ENCODE results near the gene NRL.

NRL gene

GRCh38 chr14:24054646-24055045, 60.1 kb downstream of the NRL start:
- Histone ChIP-seq H3K9ac (ENCODE audit: low read length) (no peak overlapping the region), H2AFZ (ENCODE audit: low read length) (no peak overlapping the region), H3K36me3 (replicated peaks; ENCODE audit: insufficient read depth, low read length) (no peaks in the 10 kb centered on the region), H3K4me1 (ENCODE audit: low read length) (no peaks in the 10 kb centered on the region), H3K4me3 (ENCODE audit: low read length) (no peak overlapping the region), H3K27me3 (replicated peaks; ENCODE audit: insufficient read depth, low read length) (no peaks in the 10 kb centered on the region; the same call in 1 of the 2 replicates), H4K20me1 (ENCODE audit: insufficient read depth, low read length) (no peaks in the 10 kb centered on the region), H3K27ac (ENCODE audit: low read length) (no peak overlapping the region), H3K79me2 (ENCODE audit: low read length) (no peaks in the 10 kb centered on the region), H3F3A (ENCODE audit: insufficient read depth, low read length) (no peaks in the 10 kb centered on the region), H3K9me2 (replicated peaks; ENCODE audit: insufficient read depth, low read length) (no peaks in the 10 kb centered on the region), H3K4me2 (ENCODE audit: low read depth, low read length) (no peak overlapping the region), H3K9me3 (replicated peaks; ENCODE audit: insufficient read depth, low read length) (no peaks in the 10 kb centered on the region)
- no peak for TF ChIP-seq CTCF (IDR thresholded peaks at IDR 0.05; ENCODE audit: low read length)
- TF ChIP-seq EZH2 (optimal IDR thresholded peaks at IDR 0.05; ENCODE audit: low read depth, low read length), result no peak
- no peak for TF ChIP-seq EZH2phosphoT487 (IDR thresholded peaks at IDR 0.05; ENCODE audit: low read length)
- no peak for DNase-seq

GRCh38 chr14:24054324-24054641, 60.5 kb downstream of the NRL start:
- no peaks in the 10 kb centered on the region; the same call in 1 of the 2 replicates for H3K27me3 ChIP-seq (replicated peaks; ENCODE audit: insufficient read depth, low read length)
- no peaks in the 10 kb centered on the region for H3F3A ChIP-seq (ENCODE audit: insufficient read depth, low read length)
- H3K79me2 ChIP-seq (ENCODE audit: low read length), result no peaks in the 10 kb centered on the region
- H3K36me3 ChIP-seq (replicated peaks; ENCODE audit: insufficient read depth, low read length), result no peaks in the 10 kb centered on the region
- H3K4me3 ChIP-seq (ENCODE audit: low read length), result no peak overlapping the region
- no peak overlapping the region for H3K27ac ChIP-seq (ENCODE audit: low read length)
- no peaks in the 10 kb centered on the region for H3K9me3 ChIP-seq (replicated peaks; ENCODE audit: insufficient read depth, low read length)
- no peak for DNase-seq
- H3K4me1 ChIP-seq (ENCODE audit: low read length), result no peaks in the 10 kb centered on the region
- H3K9ac ChIP-seq (ENCODE audit: low read length), result no peak overlapping the region
- no peaks in the 10 kb centered on the region for H4K20me1 ChIP-seq (ENCODE audit: insufficient read depth, low read length)
- no peak for TF ChIP-seq EZH2phosphoT487 (IDR thresholded peaks at IDR 0.05; ENCODE audit: low read length)
- no peak for TF ChIP-seq EZH2 (optimal IDR thresholded peaks at IDR 0.05; ENCODE audit: low read depth, low read length)
- TF ChIP-seq CTCF (IDR thresholded peaks at IDR 0.05; ENCODE audit: low read length), result no peak
- no peak overlapping the region for H3K4me2 ChIP-seq (ENCODE audit: low read depth, low read length)
- H3K9me2 ChIP-seq (replicated peaks; ENCODE audit: insufficient read depth, low read length), result no peaks in the 10 kb centered on the region
- no peak overlapping the region for H2AFZ ChIP-seq (ENCODE audit: low read length)

GRCh38 chr14:24053548-24054323, 61.0 kb downstream of the NRL start:
- Histone ChIP-seq H3K27ac (ENCODE audit: low read length) (no peak overlapping the region), H4K20me1 (ENCODE audit: insufficient read depth, low read length) (no peaks in the 10 kb centered on the region), H3K4me1 (ENCODE audit: low read length) (no peaks in the 10 kb centered on the region), H3K9me3 (replicated peaks; ENCODE audit: insufficient read depth, low read length) (no peaks in the 10 kb centered on the region), H3K4me2 (ENCODE audit: low read depth, low read length) (no peak overlapping the region), H3K4me3 (ENCODE audit: low read length) (no peak overlapping the region), H3K9ac (ENCODE audit: low read length) (no peak overlapping the region), H3K36me3 (replicated peaks; ENCODE audit: insufficient read depth, low read length) (no peaks in the 10 kb centered on the region), H2AFZ (ENCODE audit: low read length) (no peak overlapping the region), H3F3A (ENCODE audit: insufficient read depth, low read length) (no peaks in the 10 kb centered on the region), H3K79me2 (ENCODE audit: low read length) (no peaks in the 10 kb centered on the region), H3K9me2 (replicated peaks; ENCODE audit: insufficient read depth, low read length) (no peaks in the 10 kb centered on the region), H3K27me3 (replicated peaks; ENCODE audit: insufficient read depth, low read length) (no peaks in the 10 kb centered on the region; the same call in 1 of the 2 replicates)
- DNase-seq, result no peak
- TF ChIP-seq EZH2 (optimal IDR thresholded peaks at IDR 0.05; ENCODE audit: low read depth, low read length) (no peak), EZH2phosphoT487 (IDR thresholded peaks at IDR 0.05; ENCODE audit: low read length) (no peak), CTCF (IDR thresholded peaks at IDR 0.05; ENCODE audit: low read length) (no peak)

Measured in MM.1S (cell line).